OCI-LY1 (cell line): Measurements from ENCODE around the gene TEK.

ENCODE experiments used
- H2AFZ ChIP-seq: fragments of 200-600 bp; sonication (generic), shearing (Covaris generic); 2 replicates; pipeline ENCODE4 v1.6.0; 2014; ENCODE audit warnings: antibody characterized with exemption, mild to moderate bottlenecking, low read length
- H3F3A ChIP-seq: fragments of 200-600 bp; sonication (generic), shearing (Covaris generic); 2 replicates; pipeline ENCODE4 v1.6.0; 2014; ENCODE audit warnings: mild to moderate bottlenecking, antibody characterized with exemption, low read length, moderate library complexity; ENCODE audit not compliant: insufficient read depth
- H3K27ac ChIP-seq: fragments of 200-600 bp; sonication (generic); 2 replicates; pipeline ENCODE4 v1.5.1; 2014; ENCODE audit warnings: low read length, mixed run types, mild to moderate bottlenecking, low read depth; ENCODE audit not compliant: poor library complexity, severe bottlenecking
- H3K27me3 ChIP-seq: fragments of 200-600 bp; sonication (generic); 2 replicates; pipeline ENCODE4 v1.6.0; 2014; ENCODE audit warnings: antibody characterized with exemption, mild to moderate bottlenecking, low read length, moderate library complexity; ENCODE audit not compliant: insufficient read depth
- H3K36me3 ChIP-seq: fragments of 200-600 bp; sonication (generic); 2 replicates; pipeline ENCODE4 v1.6.1; 2014; ENCODE audit warnings: mild to moderate bottlenecking, antibody characterized with exemption, low read length, moderate library complexity, mixed read lengths; ENCODE audit not compliant: insufficient read depth
- H3K4me1 ChIP-seq: fragments of 200-600 bp; sonication (generic); 2 replicates; pipeline ENCODE4 v1.5.1; 2014; ENCODE audit warnings: mild to moderate bottlenecking, low read length, moderate library complexity; ENCODE audit not compliant: insufficient read depth, severe bottlenecking
- H3K4me2 ChIP-seq: fragments of 200-600 bp; sonication (generic), shearing (Covaris generic); 2 replicates; pipeline ENCODE4 v1.6.1; 2014; ENCODE audit warnings: low read length
- H3K4me3 ChIP-seq: fragments of 200-600 bp; sonication (generic); 2 replicates; pipeline ENCODE4 v1.5.1; 2014; ENCODE audit warnings: low read length, low read depth, mild to moderate bottlenecking, mixed read lengths; ENCODE audit not compliant: poor library complexity, severe bottlenecking
- H3K79me2 ChIP-seq: fragments of 200-600 bp; shearing (Covaris generic); 2 replicates; pipeline ENCODE4 v1.6.1; 2016; ENCODE audit warnings: mixed run types, low read length, mixed read lengths; ENCODE audit not compliant: insufficient read depth
- H3K9ac ChIP-seq: fragments of 200-600 bp; sonication (generic), shearing (Covaris generic); 2 replicates; pipeline ENCODE4 v1.6.1; 2014; ENCODE audit warnings: mild to moderate bottlenecking, low read length, mixed read lengths
- H3K9me2 ChIP-seq: fragments of 200-600 bp; sonication (generic), shearing (Covaris generic); 2 replicates; pipeline ENCODE4 v1.6.1; 2014; ENCODE audit warnings: low read depth, mild to moderate bottlenecking, low read length, mixed read lengths
- H3K9me3 ChIP-seq: fragments of 200-600 bp; shearing (Covaris generic); 2 replicates; pipeline ENCODE4 v1.6.1; 2014; ENCODE audit warnings: low read length, mixed read lengths
- H4K20me1 ChIP-seq: fragments of 200-600 bp; sonication (generic), shearing (Covaris generic); 2 replicates; pipeline ENCODE4 v1.6.0; 2016; ENCODE audit warnings: mild to moderate bottlenecking, low read length; ENCODE audit not compliant: insufficient read depth
- EZH2 ChIP-seq: fragments of 200-600 bp; sonication (generic), shearing (Covaris generic); IDR thresholded peaks from 2 replicates; pipeline ENCODE4 v1.8.0; 2017; ENCODE audit warnings: borderline replicate concordance, mixed run types, mild to moderate bottlenecking, antibody characterized with exemption, low read length, moderate library complexity, mixed read lengths
- TF ChIP-seq, protein P1 (sequence below): fragments of 200-600 bp; sonication (generic), shearing (Covaris generic); IDR thresholded peaks from 2 replicates; pipeline ENCODE4 v1.5.1; 2017; ENCODE audit warnings: mild to moderate bottlenecking, antibody characterized with exemption, low read length, moderate library complexity, mixed read lengths

TEK gene

DNA sequence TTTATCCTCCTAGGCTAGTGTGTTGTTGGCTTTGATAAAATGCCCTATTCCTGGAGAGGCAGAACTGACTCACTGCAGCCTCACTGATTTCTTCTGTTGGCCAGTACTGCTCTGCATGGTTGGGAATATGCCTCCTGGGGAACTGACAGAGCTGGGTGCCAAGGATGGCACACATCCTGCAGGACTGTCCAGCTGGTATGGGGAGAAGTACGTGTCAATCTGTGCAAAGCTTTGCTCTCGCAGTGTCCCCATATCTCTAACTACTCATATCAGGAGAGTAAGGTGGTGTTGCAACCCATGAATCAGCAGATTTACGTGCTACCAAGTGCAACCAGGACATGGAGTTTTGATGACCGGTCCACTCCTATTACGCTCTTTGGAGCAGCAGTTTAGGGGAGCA lies 74.7 kb downstream of the TEK start:
- Histone ChIP-seq H3K27me3 (no peaks in the 10 kb centered on the region), H3K9me3 (no peaks in the 10 kb centered on the region), H3K4me3 (no peak overlapping the region), H3K9me2 (no peaks in the 10 kb centered on the region), H3K4me2 (no peak overlapping the region), H3K36me3 (no peaks in the 10 kb centered on the region), H3F3A (no peaks in the 10 kb centered on the region), H4K20me1 (no peaks in the 10 kb centered on the region), H3K27ac (no peak overlapping the region), H3K79me2 (no peaks in the 10 kb centered on the region), H3K4me1 (no peaks in the 10 kb centered on the region), H3K9ac (no peak overlapping the region), H2AFZ (no peak overlapping the region)
- TF ChIP-seq, protein P1, sequence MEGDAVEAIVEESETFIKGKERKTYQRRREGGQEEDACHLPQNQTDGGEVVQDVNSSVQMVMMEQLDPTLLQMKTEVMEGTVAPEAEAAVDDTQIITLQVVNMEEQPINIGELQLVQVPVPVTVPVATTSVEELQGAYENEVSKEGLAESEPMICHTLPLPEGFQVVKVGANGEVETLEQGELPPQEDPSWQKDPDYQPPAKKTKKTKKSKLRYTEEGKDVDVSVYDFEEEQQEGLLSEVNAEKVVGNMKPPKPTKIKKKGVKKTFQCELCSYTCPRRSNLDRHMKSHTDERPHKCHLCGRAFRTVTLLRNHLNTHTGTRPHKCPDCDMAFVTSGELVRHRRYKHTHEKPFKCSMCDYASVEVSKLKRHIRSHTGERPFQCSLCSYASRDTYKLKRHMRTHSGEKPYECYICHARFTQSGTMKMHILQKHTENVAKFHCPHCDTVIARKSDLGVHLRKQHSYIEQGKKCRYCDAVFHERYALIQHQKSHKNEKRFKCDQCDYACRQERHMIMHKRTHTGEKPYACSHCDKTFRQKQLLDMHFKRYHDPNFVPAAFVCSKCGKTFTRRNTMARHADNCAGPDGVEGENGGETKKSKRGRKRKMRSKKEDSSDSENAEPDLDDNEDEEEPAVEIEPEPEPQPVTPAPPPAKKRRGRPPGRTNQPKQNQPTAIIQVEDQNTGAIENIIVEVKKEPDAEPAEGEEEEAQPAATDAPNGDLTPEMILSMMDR, result no peak
- TF ChIP-seq EZH2, result no peak

DNA sequence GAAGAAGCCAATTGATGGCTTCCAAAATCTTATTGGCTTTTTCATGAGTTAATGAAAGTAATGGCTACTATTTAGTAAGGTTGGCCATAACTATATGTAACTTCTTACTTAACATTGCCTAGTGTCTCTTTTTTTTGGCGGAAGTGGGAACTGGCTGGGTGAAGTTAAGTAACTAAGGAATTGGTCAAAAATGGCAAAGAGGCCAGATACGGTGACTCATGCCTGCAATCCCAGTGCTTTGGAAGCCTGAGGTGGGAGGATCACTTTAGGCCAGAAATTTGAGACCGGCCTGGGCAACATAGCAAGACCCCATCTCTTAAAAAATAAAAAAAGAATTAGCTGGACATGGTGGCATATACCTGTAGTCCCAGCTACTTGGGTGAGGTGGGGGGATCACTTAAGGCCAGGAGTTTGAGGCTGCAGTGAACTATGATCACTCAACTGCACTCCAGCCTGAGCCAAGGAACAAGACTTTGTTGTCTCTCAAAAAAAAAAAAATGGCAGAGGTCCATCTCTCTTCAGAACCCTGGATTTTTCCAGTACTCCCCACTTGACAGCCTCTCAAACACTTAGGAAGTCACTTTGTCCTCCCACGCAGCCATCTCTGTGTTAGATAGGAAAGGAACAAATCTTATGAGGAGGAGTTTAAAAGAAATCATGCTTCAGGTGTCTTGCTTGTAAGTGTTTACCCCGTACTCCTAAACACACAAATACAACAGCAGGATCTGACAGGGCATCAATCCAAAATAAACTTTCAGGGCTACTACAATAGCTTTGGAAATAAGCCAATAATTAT lies 75.7 kb downstream of the TEK start:
- no peak overlapping the region for H3K4me2 ChIP-seq
- no peaks in the 10 kb centered on the region for H3K36me3 ChIP-seq
- TF ChIP-seq, protein P1, result no peak
- no peak for TF ChIP-seq EZH2
- no peaks in the 10 kb centered on the region for H3K27me3 ChIP-seq
- no peaks in the 10 kb centered on the region for H3F3A ChIP-seq
- no peaks in the 10 kb centered on the region for H4K20me1 ChIP-seq
- no peak overlapping the region for H2AFZ ChIP-seq
- H3K4me3 ChIP-seq, result no peak overlapping the region
- no peak overlapping the region for H3K27ac ChIP-seq
- H3K4me1 ChIP-seq, result no peaks in the 10 kb centered on the region
- H3K9me2 ChIP-seq, result no peaks in the 10 kb centered on the region
- H3K9ac ChIP-seq, result no peak overlapping the region
- H3K9me3 ChIP-seq, result no peaks in the 10 kb centered on the region
- H3K79me2 ChIP-seq, result no peaks in the 10 kb centered on the region

DNA sequence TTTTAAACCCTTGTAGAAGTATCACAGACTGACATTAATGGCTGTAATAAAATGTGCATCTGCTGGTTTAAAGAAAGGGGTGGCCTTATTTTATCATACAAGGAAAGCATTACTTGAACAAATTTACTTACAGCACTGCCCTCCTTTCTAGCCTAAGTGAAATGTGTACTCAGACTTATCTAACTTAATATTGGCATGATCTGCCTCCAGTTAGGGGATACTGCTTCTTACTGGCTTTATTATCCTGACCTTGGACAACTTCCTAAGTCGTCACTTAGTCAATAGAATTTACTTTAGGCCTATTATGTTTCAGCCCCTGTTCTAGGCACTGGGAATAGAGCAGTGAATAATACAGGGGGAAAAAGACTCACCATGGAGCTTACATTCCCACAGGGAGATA lies 79.4 kb downstream of the TEK start:
- H3K4me2 ChIP-seq, result no peak overlapping the region
- no peaks in the 10 kb centered on the region for H3K36me3 ChIP-seq

More for the DNA sequence above, 79.4 kb downstream of the TEK start:
- Histone ChIP-seq H3K4me1 (no peaks in the 10 kb centered on the region), H3K79me2 (no peaks in the 10 kb centered on the region), H2AFZ (no peak overlapping the region), H3K27ac (no peak overlapping the region), H3K9me2 (no peaks in the 10 kb centered on the region), H3K4me3 (no peak overlapping the region), H3K9ac (no peak overlapping the region), H4K20me1 (no peaks in the 10 kb centered on the region), H3K9me3 (no peaks in the 10 kb centered on the region), H3K27me3 (no peaks in the 10 kb centered on the region), H3F3A (no peaks in the 10 kb centered on the region)
- TF ChIP-seq EZH2, result no peak
- TF ChIP-seq, protein P1, result no peak
